Measurements from ENCODE around the gene EXD3. TPM values are rescaled to one million over a fixed set of nuclear protein-coding genes. Genes with fewer than 3 reads are reported as not detected.
A peak's percentile ranks its signal among the peaks of the same experiment; 100 is the strongest.
"Not testable (repeated sequence)": the region's sequence is repeated elsewhere in the genome, so short reads cannot be mapped to it uniquely, and the experiment has no call there.

EXD3 gene
- total RNA-seq, 4 donors from 2014 or later = 8.3 to 22.3 (median 14.2) TPM

- peaks cover 0 to under 1% (median 0%) of the 10 kb centered on the region in 4 donors for H3K27me3 ChIP-seq
- no peaks in the 10 kb centered on the region for H3K9me3 ChIP-seq
- H3K27ac ChIP-seq (replicated peaks in 1 of 4) = peak overlapping the region; percentile 69 to 75 (median 72)
- no peak for DNase-seq (ENCODE audit: extremely low spot score)
- peak overlapping the region in 2 of 4 donors; percentile 5 to 35 for H3K4me3 ChIP-seq
- WGBS = 61% methylated on average over 18 of the region's 30 CpGs
- TF ChIP-seq EP300 (IDR thresholded peaks at IDR 0.05) (no peak), POLR2AphosphoS5 (IDR thresholded peaks at IDR 0.05) (peak in 1 of 2 donors; percentile 59)
- TF ChIP-seq, protein P1, sequence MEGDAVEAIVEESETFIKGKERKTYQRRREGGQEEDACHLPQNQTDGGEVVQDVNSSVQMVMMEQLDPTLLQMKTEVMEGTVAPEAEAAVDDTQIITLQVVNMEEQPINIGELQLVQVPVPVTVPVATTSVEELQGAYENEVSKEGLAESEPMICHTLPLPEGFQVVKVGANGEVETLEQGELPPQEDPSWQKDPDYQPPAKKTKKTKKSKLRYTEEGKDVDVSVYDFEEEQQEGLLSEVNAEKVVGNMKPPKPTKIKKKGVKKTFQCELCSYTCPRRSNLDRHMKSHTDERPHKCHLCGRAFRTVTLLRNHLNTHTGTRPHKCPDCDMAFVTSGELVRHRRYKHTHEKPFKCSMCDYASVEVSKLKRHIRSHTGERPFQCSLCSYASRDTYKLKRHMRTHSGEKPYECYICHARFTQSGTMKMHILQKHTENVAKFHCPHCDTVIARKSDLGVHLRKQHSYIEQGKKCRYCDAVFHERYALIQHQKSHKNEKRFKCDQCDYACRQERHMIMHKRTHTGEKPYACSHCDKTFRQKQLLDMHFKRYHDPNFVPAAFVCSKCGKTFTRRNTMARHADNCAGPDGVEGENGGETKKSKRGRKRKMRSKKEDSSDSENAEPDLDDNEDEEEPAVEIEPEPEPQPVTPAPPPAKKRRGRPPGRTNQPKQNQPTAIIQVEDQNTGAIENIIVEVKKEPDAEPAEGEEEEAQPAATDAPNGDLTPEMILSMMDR (IDR thresholded peaks at IDR 0.05) = no peak
- H3K4me1 ChIP-seq = peaks cover 29 to 41% (median 37%) of the 10 kb centered on the region in 4 donors
- intact Hi-C loops (cut with DNase I) = no loop called here
- peaks cover 0 to under 1% (median 0%) of the 10 kb centered on the region in 4 donors for H3K36me3 ChIP-seq
These were observed 11.1 kb downstream of the EXD3 start for GRCh38 chr9:137411645-137412380.

GRCh38 chr9:137411260-137411644 is 11.7 kb downstream of the EXD3 start:
- no peak for TF ChIP-seq POLR2AphosphoS5 (IDR thresholded peaks at IDR 0.05)
- TF ChIP-seq, protein P1 (IDR thresholded peaks at IDR 0.05) = no peak
- TF ChIP-seq EP300 (IDR thresholded peaks at IDR 0.05) = no peak
- TF ChIP-seq POLR2A (IDR thresholded peaks at IDR 0.05; ENCODE audit: low read depth) = no peak
- H3K4me1 ChIP-seq = peaks cover 34 to 43% (median 41%) of the 10 kb centered on the region in 4 donors
- WGBS = 62% methylated on average over 3 of the region's 17 CpGs
- H3K27ac ChIP-seq (replicated peaks in 1 of 4) = peak overlapping the region in 3 of 4 donors; percentile 51 to 63 (median 55)
- H3K36me3 ChIP-seq = no peaks in the 10 kb centered on the region
- no peak for DNase-seq (ENCODE audit: extremely low spot score)
- H3K27me3 ChIP-seq = peaks cover 0 to 6% (median 0%) of the 10 kb centered on the region in 4 donors
- peak overlapping the region in 2 of 4 donors; percentile 12 to 35 for H3K4me3 ChIP-seq
- intact Hi-C loops (cut with DNase I) = no loop called here
- no peaks in the 10 kb centered on the region for H3K9me3 ChIP-seq

DNA sequence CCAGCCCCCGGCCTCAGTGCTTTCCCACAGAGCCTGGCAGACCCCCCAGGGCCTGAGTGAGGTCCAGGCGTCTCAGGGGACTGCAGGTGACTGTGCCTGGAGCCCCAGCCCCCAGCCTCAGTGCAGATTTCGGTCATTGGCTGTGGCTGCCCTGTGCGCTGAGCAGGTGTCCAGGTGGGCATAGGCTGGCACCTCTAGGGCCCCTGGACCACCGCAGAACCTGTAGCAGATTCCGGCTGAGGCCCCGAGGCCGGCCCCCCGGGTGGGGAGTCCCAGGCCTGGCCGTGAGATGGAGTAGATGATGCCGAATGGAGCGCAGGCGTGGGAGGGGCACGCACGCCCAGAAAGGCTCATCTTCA is 12.1 kb downstream of the EXD3 start:
- H3K9me3 ChIP-seq = no peaks in the 10 kb centered on the region
- H3K36me3 ChIP-seq = no peaks in the 10 kb centered on the region
- peak overlapping the region in 1 of 4 donors; percentile 35 for H3K4me3 ChIP-seq
- no CpG with 5 or more reads among the region's 15 CpGs for WGBS
- TF ChIP-seq POLR2A (IDR thresholded peaks at IDR 0.05; ENCODE audit: low read depth) = no peak
- no peak for TF ChIP-seq POLR2AphosphoS5 (IDR thresholded peaks at IDR 0.05)
- TF ChIP-seq, protein P1 (IDR thresholded peaks at IDR 0.05) = no peak
- no peak for TF ChIP-seq EP300 (IDR thresholded peaks at IDR 0.05)
- H3K27ac ChIP-seq (replicated peaks in 1 of 4) = peak overlapping the region in 3 of 4 donors; percentile 51 to 63 (median 55)
- intact Hi-C loops (cut with DNase I) = no loop called here
- no peak for DNase-seq (ENCODE audit: extremely low spot score)
- H3K27me3 ChIP-seq = peaks cover 0 to 9% (median 0%) of the 10 kb centered on the region in 4 donors
- peaks cover 35 to 45% (median 43%) of the 10 kb centered on the region in 4 donors for H3K4me1 ChIP-seq

- intact Hi-C loops (cut with DNase I); H3K4me3 ChIP-seq; H3K27me3 ChIP-seq; H3K36me3 ChIP-seq; DNase-seq (ENCODE audit: extremely low spot score); H3K9me3 ChIP-seq: not testable (repeated sequence)
- 86% methylated on average over 12 of the region's 18 CpGs for WGBS
- Histone ChIP-seq H3K4me1 (peaks cover 35 to 45% (median 43%) of the 10 kb centered on the region in 4 donors), H3K27ac (replicated peaks in 1 of 4) (peak overlapping the region in 2 of 4 donors; percentile 51 to 63)
These were observed 12.6 kb downstream of the EXD3 start for GRCh38 chr9:137410236-137410890.

- Histone ChIP-seq H3K27ac (replicated peaks in 1 of 4) (no peak overlapping the region), H3K4me3 (no peak overlapping the region), H3K9me3 (no peaks in the 10 kb centered on the region), H3K36me3 (peaks cover 0 to 5% (median 0%) of the 10 kb centered on the region in 4 donors), H3K4me1 (peaks cover 35 to 45% (median 43%) of the 10 kb centered on the region in 4 donors), H3K27me3 (peaks cover 0 to 9% (median 0%) of the 10 kb centered on the region in 4 donors)
- TF ChIP-seq POLR2A (IDR thresholded peaks at IDR 0.05; ENCODE audit: low read depth) (no peak), POLR2AphosphoS5 (IDR thresholded peaks at IDR 0.05) (no peak), EP300 (IDR thresholded peaks at IDR 0.05) (no peak)
- TF ChIP-seq, protein P1 (IDR thresholded peaks at IDR 0.05) = no peak
- WGBS = 90% methylated on average over 10 of the region's 11 CpGs
- intact Hi-C loops (cut with DNase I) = loop anchor here (5.0 kb wide), 1 partner anchor 112 kb away; no protein-coding TSS in a partner anchor
- DNase-seq (ENCODE audit: extremely low spot score) = no peak
These were observed 13.4 kb downstream of the EXD3 start for GRCh38 chr9:137409515-137409914.

All from esophagus muscularis mucosa (tissue), 4 donors.